H1 (cell line): ENCODE data around the gene CBFA2T2. TPM values are rescaled to one million over a fixed set of nuclear protein-coding genes. Genes with fewer than 3 reads are reported as not detected.

ENCODE experiments used
- SIN3A ChIP-seq, 2 experiments: IDR thresholded peaks in 1 of 2; conservative IDR thresholded peaks in 1 of 2; 2 replicates each; pipeline ENCODE4 v1.6.1; 2011 to 2012; ENCODE audit warnings: low read length in 2 of 2, improper control_type of control experiment in 1 of 2, low read depth in 1 of 2, mild to moderate bottlenecking in 1 of 2
- SRF ChIP-seq: IDR thresholded peaks from 2 replicates; pipeline ENCODE4 v1.6.1; 2011; ENCODE audit warnings: mild to moderate bottlenecking, low read depth, low read length, moderate library complexity
- polyA plus RNA-seq, 7 experiments: library from polyadenylated mRNA; depleted of rRNA in 3 of 7; stranded (reverse) in 5 of 7; unstranded in 2 of 7; fragments of >200 nt in 5 of 7; fragments of 200-250 nt in 2 of 7; gene quantifications; 1 replicate in 5 of 7; 2 replicates in 1 of 7; 4 replicates in 1 of 7; pipeline versions ENCODE4 v1.2.1 to v1.2.3, GENCODE V29; 2011 to 2013; ENCODE audit warnings: missing spikeins in 2 of 7, mixed read lengths in 2 of 7
- total RNA-seq: library from RNA; stranded (reverse); fragmentation: NEBNext Ultra II Directional; extraction: Animal tissue kit (Norgen Biotek cat#: 25700); gene quantifications from 2 replicates; pipeline ENCODE4 v1.2.1, GENCODE V29; 2021

CBFA2T2 gene
- total and polyA plus RNA-seq, 2 of the 8 experiments (the other 6 are each of a cell fraction or from before 2014, with no cell fraction given) = 11.6 to 12.9 TPM

DNA sequence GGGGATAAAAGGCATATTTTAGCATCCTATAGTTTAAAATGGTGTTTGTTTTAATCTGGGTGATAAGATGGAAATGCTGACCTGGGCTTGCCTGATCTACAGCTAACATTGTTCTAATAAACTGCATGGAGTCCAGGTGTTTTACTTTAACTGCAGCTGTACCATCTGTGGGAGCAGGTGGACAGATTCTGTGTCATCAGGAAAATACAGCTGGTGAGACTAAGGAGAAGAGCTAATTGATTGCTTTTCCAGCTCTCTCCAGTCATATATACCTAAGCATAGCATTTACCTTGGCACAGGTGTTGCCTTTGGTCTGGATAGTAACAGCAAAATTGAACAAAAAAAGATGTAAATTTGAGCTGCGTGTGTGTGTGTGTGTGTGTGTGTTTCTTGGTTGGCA is 31.6 kb downstream of the CBFA2T2 start (continued):
- TF ChIP-seq SRF (no peak), SIN3A (conservative IDR thresholded peaks at IDR 0.05 in 1 of 2, IDR thresholded peaks at IDR 0.05 in 1 of 2; ENCODE audit: low read depth in 1 of 2, low read length in 2 of 2) (no peak)
